GM23338 (cell line): ENCODE data around the gene CYP24A1.

Source experiments
- EZH2phosphoT487 ChIP-seq: fragments of 200-600 bp; sonication (generic); IDR thresholded peaks from one replicate; pipeline ENCODE4 v1.8.1; 2018; ENCODE audit warnings: antibody characterized with exemption; ENCODE audit not compliant: unreplicated experiment
- POLR2AphosphoS5 ChIP-seq: IDR thresholded peaks from 2 replicates; pipeline ENCODE4 v1.6.1; 2016; ENCODE audit warnings: antibody characterized with exemption, low read depth
- TF ChIP-seq, protein P1 (sequence below), 2 experiments: fragments of 200-600 bp in 1 of 2; sonication (generic) in 1 of 2; conservative IDR thresholded peaks; 2 replicates each; pipeline versions ENCODE4 v1.5.1 to v1.6.1; 2016 to 2017; ENCODE audit warnings: antibody characterized with exemption in 2 of 2, low read depth in 2 of 2, mild to moderate bottlenecking in 2 of 2, moderate library complexity in 1 of 2

DNA sequence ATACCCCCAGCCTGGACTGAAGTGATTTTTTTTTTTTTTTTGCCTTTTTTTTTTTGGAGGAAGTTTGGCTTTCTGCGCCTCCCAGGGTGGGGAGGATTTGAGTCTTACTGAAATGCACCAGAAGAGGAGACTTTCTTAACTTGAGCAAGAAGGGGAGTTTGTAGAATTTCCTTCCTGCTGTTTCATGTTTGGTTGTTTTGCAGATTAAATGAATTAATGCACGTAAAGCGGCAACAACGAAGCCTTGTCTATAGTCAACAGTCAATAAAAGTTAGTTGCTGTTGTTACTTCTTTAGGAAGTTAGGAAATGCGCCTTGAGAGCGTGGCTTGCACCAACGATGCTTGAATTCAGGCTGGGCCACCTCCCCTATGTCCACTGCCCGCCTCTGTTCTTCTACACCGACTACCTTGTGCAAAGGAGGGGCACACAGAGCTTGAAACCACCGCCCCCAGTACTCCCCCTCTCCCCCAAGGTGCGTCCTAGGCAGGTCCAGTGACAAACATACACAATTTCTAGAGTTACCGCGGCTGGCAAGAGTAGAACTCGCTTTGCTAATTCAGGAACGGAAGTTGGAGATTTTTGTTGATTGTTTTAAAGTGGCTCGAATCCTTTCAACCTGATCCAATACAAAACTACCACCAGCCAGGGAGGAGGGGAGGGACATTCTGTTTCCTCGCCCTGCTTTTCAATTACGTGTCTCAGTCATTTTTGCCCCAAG is 830 bp upstream of the CYP24A1 start:
- no peak for TF ChIP-seq EZH2phosphoT487
- TF ChIP-seq, protein P1, sequence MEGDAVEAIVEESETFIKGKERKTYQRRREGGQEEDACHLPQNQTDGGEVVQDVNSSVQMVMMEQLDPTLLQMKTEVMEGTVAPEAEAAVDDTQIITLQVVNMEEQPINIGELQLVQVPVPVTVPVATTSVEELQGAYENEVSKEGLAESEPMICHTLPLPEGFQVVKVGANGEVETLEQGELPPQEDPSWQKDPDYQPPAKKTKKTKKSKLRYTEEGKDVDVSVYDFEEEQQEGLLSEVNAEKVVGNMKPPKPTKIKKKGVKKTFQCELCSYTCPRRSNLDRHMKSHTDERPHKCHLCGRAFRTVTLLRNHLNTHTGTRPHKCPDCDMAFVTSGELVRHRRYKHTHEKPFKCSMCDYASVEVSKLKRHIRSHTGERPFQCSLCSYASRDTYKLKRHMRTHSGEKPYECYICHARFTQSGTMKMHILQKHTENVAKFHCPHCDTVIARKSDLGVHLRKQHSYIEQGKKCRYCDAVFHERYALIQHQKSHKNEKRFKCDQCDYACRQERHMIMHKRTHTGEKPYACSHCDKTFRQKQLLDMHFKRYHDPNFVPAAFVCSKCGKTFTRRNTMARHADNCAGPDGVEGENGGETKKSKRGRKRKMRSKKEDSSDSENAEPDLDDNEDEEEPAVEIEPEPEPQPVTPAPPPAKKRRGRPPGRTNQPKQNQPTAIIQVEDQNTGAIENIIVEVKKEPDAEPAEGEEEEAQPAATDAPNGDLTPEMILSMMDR (conservative IDR thresholded peaks at IDR 0.05; ENCODE audit: low read depth in 2 of 2), result no peak
- TF ChIP-seq POLR2AphosphoS5, result no peak
